PC-3 (cell line): Measurements from ENCODE around the gene ZNF18. TPM values are rescaled to one million over a fixed set of nuclear protein-coding genes. Genes with fewer than 3 reads are reported as not detected.
A peak's percentile ranks its signal among the peaks of the same experiment; 100 is the strongest.

Source experiments
- ATAC-seq: fragments of 200-7000 bp; cut with Tn5 transposase; 2 replicates; pipeline ENCODE4 v1.9.1; 2020; ENCODE audit warnings: mild to moderate bottlenecking, moderate library complexity
- BruUV-seq: library from RNA; stranded (reverse); fragments of 400-500 nt; replicated peaks from 2 replicates; lab custom pipeline; 2021; lab: Mats Ljungman, UMichigan
- CTCF ChIA-PET: fragments of 300-600 bp; sonication (Branson Sonifier 250); formaldehyde crosslinking; loops from one replicate; lab custom pipeline; 2022; ENCODE audit warnings: antibody characterized with exemption; lab: Charles Lee
- POLR2A ChIA-PET: fragments of 300-600 bp; sonication (Branson Sonifier 250); formaldehyde crosslinking; loops from one replicate; lab custom pipeline; 2022; ENCODE audit warnings: antibody characterized with exemption; ENCODE audit not compliant: unreplicated experiment; lab: Charles Lee
- DNase-seq: peaks from one replicate; pipeline ENCODE4 v3.0.0-alpha.2; 2015
- H2AFZ ChIP-seq: fragments of 300-600 bp; sonication (generic); 2 replicates; pipeline ENCODE4 v1.6.0; 2016; ENCODE audit warnings: antibody characterized with exemption, low read length
- H3F3A ChIP-seq: fragments of 300-600 bp; sonication (generic); one replicate; pipeline ENCODE4 v1.6.0; 2017; ENCODE audit warnings: antibody characterized with exemption, low read length, control low read depth, mild to moderate bottlenecking; ENCODE audit not compliant: unreplicated experiment
- H3K27ac ChIP-seq: fragments of 300-600 bp; sonication (generic); 2 replicates; pipeline ENCODE4 v1.5.1; 2016; ENCODE audit warnings: mild to moderate bottlenecking, low read length
- H3K27me3 ChIP-seq: fragments of 300-600 bp; sonication (generic); 2 replicates; pipeline ENCODE4 v1.6.1; 2016; ENCODE audit warnings: low read length, mixed read lengths
- H3K36me3 ChIP-seq: fragments of 300-600 bp; sonication (generic); 2 replicates; pipeline ENCODE4 v1.6.1; 2016; ENCODE audit warnings: low read depth, mixed run types, low read length, mixed read lengths
- H3K4me1 ChIP-seq: fragments of 300-600 bp; sonication (generic); 2 replicates; pipeline ENCODE4 v1.5.1; 2016; ENCODE audit warnings: low read length; ENCODE audit not compliant: insufficient read depth
- H3K4me2 ChIP-seq: fragments of 300-600 bp; sonication (generic); 2 replicates; pipeline ENCODE4 v1.6.0; 2016; ENCODE audit warnings: low read length
- H3K4me3 ChIP-seq: fragments of 300-600 bp; sonication (generic); 2 replicates; pipeline ENCODE4 v1.5.1; 2016; ENCODE audit warnings: mild to moderate bottlenecking, low read length, mixed read lengths
- H3K79me2 ChIP-seq: fragments of 300-600 bp; sonication (generic); 2 replicates; pipeline ENCODE4 v1.6.1; 2017; ENCODE audit warnings: low read length, mixed read lengths
- H3K9ac ChIP-seq: fragments of 300-600 bp; sonication (generic); 2 replicates; pipeline ENCODE4 v1.6.0; 2016; ENCODE audit warnings: mild to moderate bottlenecking, low read length
- H3K9me2 ChIP-seq: fragments of 300-600 bp; sonication (generic); replicated peaks from 2 replicates; pipeline ENCODE4 v1.6.1; 2016; ENCODE audit warnings: mixed run types, low read length, mixed read lengths
- H3K9me3 ChIP-seq: fragments of 300-600 bp; sonication (generic); 2 replicates; pipeline ENCODE4 v1.6.1; 2016; ENCODE audit warnings: low read length, mixed read lengths
- H4K20me1 ChIP-seq: fragments of 300-600 bp; sonication (generic); 2 replicates; pipeline ENCODE4 v1.6.1; 2016; ENCODE audit warnings: low read length, mixed read lengths
- EZH2 ChIP-seq: fragments of 300-600 bp; sonication (generic); IDR thresholded peaks from one replicate; pipeline ENCODE4 v1.6.1; 2017; ENCODE audit warnings: antibody characterized with exemption, mild to moderate bottlenecking, low read length; ENCODE audit not compliant: unreplicated experiment
- EZH2phosphoT487 ChIP-seq: fragments of 300-600 bp; sonication (generic); IDR thresholded peaks from 2 replicates; pipeline ENCODE4 v1.6.1; 2018; ENCODE audit warnings: mild to moderate bottlenecking, antibody characterized with exemption, low read length, borderline replicate concordance
- intact Hi-C: fragments of 100-400 bp; cut with micrococcal nuclease; formaldehyde crosslinking; loops from 2 replicates; pipeline ENCODE4 v1.9.0; 2023
- total RNA-seq: library from RNA; depleted of rRNA; stranded (reverse); fragments of >200 nt; gene quantifications from 2 replicates; pipeline ENCODE4 v1.2.3, GENCODE V29; 2014
- TF ChIP-seq, protein P1 (sequence below): fragments of 300-600 bp; sonication (generic); conservative IDR thresholded peaks from 2 replicates; pipeline ENCODE4 v1.5.1; 2017; ENCODE audit warnings: antibody characterized with exemption, low read depth, mild to moderate bottlenecking, low read length

ZNF18 gene
- total RNA-seq, 1 experiment from 2014 or later = 10.1 TPM

DNA sequence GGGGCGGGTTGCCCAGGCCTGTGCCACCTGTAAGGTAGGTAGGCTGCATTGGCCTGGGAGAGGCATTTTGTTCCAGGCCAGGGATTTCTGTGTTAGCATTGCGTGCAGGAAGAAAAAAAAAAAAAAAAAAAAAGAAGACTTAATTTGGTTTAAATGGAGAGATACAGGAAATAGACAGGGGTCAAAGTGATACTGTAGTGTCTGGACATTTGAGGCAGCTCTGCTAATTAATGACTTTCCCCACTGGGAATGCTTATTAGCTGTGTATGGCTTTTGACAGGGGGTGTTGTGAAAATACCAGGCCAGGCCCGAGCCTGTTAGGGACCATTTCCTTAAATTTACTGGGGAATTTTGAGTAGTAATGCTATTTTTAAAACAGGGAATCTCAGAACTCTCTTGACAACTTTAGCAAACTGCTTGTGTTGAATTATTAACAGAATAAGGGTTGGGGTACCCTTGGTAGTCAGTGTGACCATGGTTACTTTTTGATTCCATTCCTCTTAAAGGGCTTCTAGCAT is 24.4 kb upstream of the ZNF18 start:
- TF ChIP-seq EZH2phosphoT487 (no peak), EZH2 (no peak)
- TF ChIP-seq, protein P1, sequence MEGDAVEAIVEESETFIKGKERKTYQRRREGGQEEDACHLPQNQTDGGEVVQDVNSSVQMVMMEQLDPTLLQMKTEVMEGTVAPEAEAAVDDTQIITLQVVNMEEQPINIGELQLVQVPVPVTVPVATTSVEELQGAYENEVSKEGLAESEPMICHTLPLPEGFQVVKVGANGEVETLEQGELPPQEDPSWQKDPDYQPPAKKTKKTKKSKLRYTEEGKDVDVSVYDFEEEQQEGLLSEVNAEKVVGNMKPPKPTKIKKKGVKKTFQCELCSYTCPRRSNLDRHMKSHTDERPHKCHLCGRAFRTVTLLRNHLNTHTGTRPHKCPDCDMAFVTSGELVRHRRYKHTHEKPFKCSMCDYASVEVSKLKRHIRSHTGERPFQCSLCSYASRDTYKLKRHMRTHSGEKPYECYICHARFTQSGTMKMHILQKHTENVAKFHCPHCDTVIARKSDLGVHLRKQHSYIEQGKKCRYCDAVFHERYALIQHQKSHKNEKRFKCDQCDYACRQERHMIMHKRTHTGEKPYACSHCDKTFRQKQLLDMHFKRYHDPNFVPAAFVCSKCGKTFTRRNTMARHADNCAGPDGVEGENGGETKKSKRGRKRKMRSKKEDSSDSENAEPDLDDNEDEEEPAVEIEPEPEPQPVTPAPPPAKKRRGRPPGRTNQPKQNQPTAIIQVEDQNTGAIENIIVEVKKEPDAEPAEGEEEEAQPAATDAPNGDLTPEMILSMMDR = no peak
- Histone ChIP-seq H3K27me3 (no peaks in the 10 kb centered on the region), H3K79me2 (peaks cover 57% of the 10 kb centered on the region), H3K36me3 (peaks cover 4% of the 10 kb centered on the region), H3K9me3 (no peaks in the 10 kb centered on the region), H3K9me2 (no peaks in the 10 kb centered on the region), H3K9ac (peak overlapping the region; percentile 83), H2AFZ (no peak overlapping the region), H3F3A (peaks cover 3% of the 10 kb centered on the region), H4K20me1 (peaks cover 47% of the 10 kb centered on the region), H3K27ac (no peak overlapping the region), H3K4me3 (peak overlapping the region; percentile 83), H3K4me2 (peak overlapping the region; percentile 81), H3K4me1 (peaks cover 49% of the 10 kb centered on the region)
- BruUV-seq = no TSS peak
- ChIA-PET CTCF (no interaction called here), POLR2A (interaction anchor here (0.7 kb wide), 1 partner anchor 24 kb away, joined by 4 read pairs; the partner anchor contains the start of gene ZNF18)
- DNase-seq (no peak), ATAC-seq (no peak)
- intact Hi-C loops = no loop called here

DNA sequence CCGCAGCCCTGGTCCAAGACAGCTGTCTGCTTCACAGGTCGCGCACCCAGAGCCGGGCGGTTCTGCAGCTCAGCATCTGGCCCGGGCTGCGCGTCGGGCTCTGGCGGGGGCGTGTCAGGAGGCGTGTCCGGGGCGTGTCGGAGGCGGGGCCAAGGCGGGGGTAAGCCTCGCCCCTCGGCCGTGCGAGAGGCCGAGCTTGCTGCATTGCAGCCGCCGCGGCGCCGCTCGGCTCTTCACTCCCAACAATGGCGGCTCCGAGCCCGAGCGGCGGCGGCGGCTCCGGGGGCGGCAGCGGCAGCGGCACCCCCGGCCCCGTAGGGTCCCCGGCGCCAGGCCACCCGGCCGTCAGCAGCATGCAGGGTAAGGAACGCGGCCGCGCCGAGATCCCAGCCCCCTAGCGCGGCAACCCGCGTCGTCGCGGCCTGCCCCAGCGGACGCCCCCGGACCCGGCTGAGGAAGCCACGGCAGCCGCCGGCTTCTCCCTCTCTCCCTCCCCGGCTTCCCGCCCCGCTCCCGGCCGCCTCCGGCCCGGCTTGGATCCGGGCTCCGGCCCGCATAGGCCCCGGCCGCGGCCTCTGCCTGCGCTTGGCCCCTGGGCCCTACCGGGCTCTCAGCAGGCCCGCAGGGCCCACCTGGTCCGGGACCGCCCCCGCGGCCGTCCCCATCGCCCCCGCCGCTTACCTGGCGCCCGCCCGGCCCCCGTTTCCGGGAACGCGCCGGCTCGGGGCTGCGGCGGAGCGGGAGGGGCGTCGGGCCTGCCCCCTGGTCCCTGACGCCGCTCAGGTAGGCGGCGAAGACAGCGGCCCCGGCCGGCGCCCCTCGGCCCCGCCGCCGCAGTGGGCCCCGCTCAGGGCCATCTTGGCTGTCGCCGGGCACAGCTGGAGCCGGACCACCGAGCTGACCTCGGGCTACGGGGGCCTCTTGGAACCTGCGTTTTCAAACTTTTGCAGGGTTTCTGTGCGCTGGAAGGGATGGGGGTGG is 23.7 kb upstream of the ZNF18 start, which contains the start of gene MAP2K4:
TSS of gene MAP2K4 (plus strand) at position 236 of the 981 bp plus-strand sequence. CDS start at position 246, 10 bp downstream.
- no TSS peak for BruUV-seq
- Histone ChIP-seq H3K9me2 (no peaks in the 10 kb centered on the region), H3K9ac (peak within 1 kb of the TSS; percentile 83), H4K20me1 (peaks cover 40% of the 10 kb centered on the region), H3K9me3 (no peaks in the 10 kb centered on the region), H3K36me3 (no peaks in the 10 kb centered on the region), H3K4me3 (peak within 1 kb of the TSS; percentile 83), H3F3A (peaks cover 3% of the 10 kb centered on the region), H3K4me1 (peaks cover 45% of the 10 kb centered on the region), H3K27me3 (no peaks in the 10 kb centered on the region), H2AFZ (peak within 1 kb of the TSS; percentile 81), H3K4me2 (peak within 1 kb of the TSS; percentile 81), H3K27ac (no peak within 1 kb of the TSS), H3K79me2 (peaks cover 49% of the 10 kb centered on the region)
- DNase-seq (peak; percentile 93), ATAC-seq (peak; percentile 88)
- CTCF ChIA-PET = interaction anchor here (0.6 kb wide), 1 partner anchor 24 kb away, joined by 3 read pairs; the partner anchor contains the start of gene ZNF18
- TF ChIP-seq, protein P1 = no peak
- TF ChIP-seq EZH2 (no peak), EZH2phosphoT487 (no peak)
- POLR2A ChIA-PET = interaction anchor here (0.5 to 1.6 kb wide), 2 partner anchors 13 to 24 kb away, joined by 3 to 23 read pairs; partner anchors contain the start of gene ZNF18
- intact Hi-C loops = no loop called here
